SU-DHL-6 (cell line): ENCODE data around the gene GGNBP2.

Source experiments
- H2AFZ ChIP-seq: fragments of 200-600 bp; sonication (generic); 2 replicates; pipeline ENCODE4 v1.6.1; 2014; ENCODE audit warnings: low read depth, mild to moderate bottlenecking, moderate library complexity, mixed read lengths, antibody characterized with exemption, low read length; ENCODE audit not compliant: severe bottlenecking
- H3F3A ChIP-seq: fragments of 200-600 bp; shearing (Covaris generic); 2 replicates; pipeline ENCODE4 v1.6.0; 2016; ENCODE audit warnings: antibody characterized with exemption, mild to moderate bottlenecking; ENCODE audit not compliant: insufficient read depth
- H3K27ac ChIP-seq: fragments of 200-600 bp; sonication (generic); 2 replicates; pipeline ENCODE4 v1.5.1; 2016; ENCODE audit warnings: low read depth, mild to moderate bottlenecking, low read length, moderate library complexity, mixed read lengths
- H3K27me3 ChIP-seq: fragments of 200-600 bp; sonication (generic), shearing (Covaris generic); 2 replicates; pipeline ENCODE4 v1.6.0; 2014; ENCODE audit warnings: mild to moderate bottlenecking, low read length
- H3K36me3 ChIP-seq: fragments of 200-600 bp; sonication (generic); 2 replicates; pipeline ENCODE4 v1.6.1; 2014; ENCODE audit warnings: mild to moderate bottlenecking, low read length, mixed read lengths
- H3K4me2 ChIP-seq: fragments of 300-600, 200-600 bp; shearing (Covaris generic), sonication (generic); 2 replicates; pipeline ENCODE4 v1.6.0; 2014; ENCODE audit warnings: low read length, low read depth, mild to moderate bottlenecking; ENCODE audit not compliant: poor library complexity, severe bottlenecking
- H3K4me3 ChIP-seq: fragments of 200-600 bp; sonication (generic); 2 replicates; pipeline ENCODE4 v1.5.1; 2014; ENCODE audit warnings: antibody characterized with exemption, low read length, mild to moderate bottlenecking, mixed read lengths; ENCODE audit not compliant: insufficient read depth, poor library complexity, severe bottlenecking
- H3K79me2 ChIP-seq: fragments of 200-600 bp; sonication (generic); 2 replicates; pipeline ENCODE4 v1.6.1; 2014; ENCODE audit warnings: mild to moderate bottlenecking, low read length, moderate library complexity; ENCODE audit not compliant: insufficient read depth
- H3K9ac ChIP-seq: fragments of 200-600 bp; sonication (generic); 2 replicates; pipeline ENCODE4 v1.7.0; 2014; ENCODE audit warnings: mild to moderate bottlenecking, low read length
- H3K9me2 ChIP-seq: fragments of 200-600 bp; sonication (generic); replicated peaks from 2 replicates; pipeline ENCODE4 v1.6.1; 2014; ENCODE audit warnings: low read length; ENCODE audit not compliant: insufficient read depth
- H3K9me3 ChIP-seq: fragments of 200-600 bp; sonication (generic); 2 replicates; pipeline ENCODE4 v1.6.1; 2014; ENCODE audit warnings: low read length, mixed read lengths; ENCODE audit not compliant: insufficient read depth
- H4K20me1 ChIP-seq: fragments of 200-600 bp; sonication (generic); 2 replicates; pipeline ENCODE4 v1.6.1; 2014; ENCODE audit warnings: low read depth, mild to moderate bottlenecking, antibody characterized with exemption, low read length, moderate library complexity, mixed read lengths
- CTCF ChIP-seq: fragments of 200-600 bp; sonication (generic); IDR thresholded peaks from one replicate; pipeline ENCODE4 v1.5.1; 2017; ENCODE audit warnings: antibody characterized with exemption, mild to moderate bottlenecking, low read length, moderate library complexity; ENCODE audit not compliant: insufficient read depth, poor library complexity, severe bottlenecking
- EZH2phosphoT487 ChIP-seq: fragments of 200-600 bp; sonication (generic), shearing (Covaris generic); conservative IDR thresholded peaks from 2 replicates; pipeline ENCODE4 v1.6.1; 2018; ENCODE audit warnings: mild to moderate bottlenecking, antibody characterized with exemption, low read length, moderate library complexity, mixed read lengths

Gene GGNBP2

DNA sequence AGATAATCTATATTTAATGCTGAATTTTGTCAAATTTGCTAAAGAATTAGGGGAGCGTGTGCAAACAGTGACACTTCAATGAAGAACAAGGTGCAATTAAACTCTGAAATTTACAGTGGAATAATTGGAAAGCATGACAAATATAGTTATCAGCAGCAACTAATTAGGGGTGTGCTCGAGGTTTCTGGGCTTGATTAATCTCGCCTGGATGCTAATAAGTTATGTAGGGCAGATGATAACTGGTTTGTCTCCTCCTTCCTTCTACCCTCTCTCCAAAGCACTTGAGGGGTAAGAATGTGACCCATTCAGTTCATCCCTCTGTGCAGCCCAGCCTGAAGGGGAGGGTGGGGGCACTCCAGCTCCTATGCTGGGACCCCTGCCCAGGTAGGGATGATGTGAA is 78.6 kb downstream of the GGNBP2 start:
- H3K9me2 ChIP-seq: no peaks in the 10 kb centered on the region
- no peaks in the 10 kb centered on the region for H3K9me3 ChIP-seq
- H3K4me2 ChIP-seq: no peak overlapping the region
- H3K9ac ChIP-seq: no peak overlapping the region
- no peaks in the 10 kb centered on the region for H3K27me3 ChIP-seq
- H3K36me3 ChIP-seq: no peaks in the 10 kb centered on the region
- no peaks in the 10 kb centered on the region for H4K20me1 ChIP-seq
- TF ChIP-seq EZH2phosphoT487: no peak
- no peaks in the 10 kb centered on the region for H3K79me2 ChIP-seq
- H3K27ac ChIP-seq: no peak overlapping the region
- no peak overlapping the region for H2AFZ ChIP-seq
- H3K4me3 ChIP-seq: no peak overlapping the region
- H3F3A ChIP-seq: no peaks in the 10 kb centered on the region

- Histone ChIP-seq H3K9me3 (no peaks in the 10 kb centered on the region), H3K27ac (no peak overlapping the region), H3K4me3 (no peak overlapping the region), H2AFZ (no peak overlapping the region), H3K9me2 (no peaks in the 10 kb centered on the region), H3K4me2 (no peak overlapping the region), H4K20me1 (no peaks in the 10 kb centered on the region), H3K79me2 (no peaks in the 10 kb centered on the region), H3K36me3 (no peaks in the 10 kb centered on the region), H3K27me3 (no peaks in the 10 kb centered on the region), H3F3A (no peaks in the 10 kb centered on the region), H3K9ac (no peak overlapping the region)
- TF ChIP-seq CTCF: no peak
- no peak for TF ChIP-seq EZH2phosphoT487
These were observed 80.5 kb downstream of the GGNBP2 start for GRCh38 chr17:36625188-36625587.

DNA sequence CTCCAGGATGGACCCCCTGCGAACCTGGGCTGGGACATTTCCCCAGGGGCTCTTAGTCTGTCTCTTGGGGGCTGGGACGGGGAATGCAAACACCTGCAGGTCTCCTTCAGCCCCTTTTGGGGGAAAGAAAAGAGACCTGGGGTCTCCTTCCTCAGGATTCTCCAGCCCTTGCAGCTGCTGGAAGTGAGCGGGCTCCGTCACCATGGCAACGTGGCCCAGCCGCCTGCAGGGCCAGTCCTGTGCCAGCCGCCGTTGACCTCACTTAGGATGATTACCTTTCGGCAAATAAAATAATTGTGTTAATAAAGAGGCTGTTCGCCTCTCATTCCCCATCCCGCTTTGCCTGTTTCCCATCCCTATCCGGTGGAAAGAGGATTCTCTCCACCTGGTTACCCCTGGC is 82.4 kb downstream of the GGNBP2 start:
- TF ChIP-seq EZH2phosphoT487: no peak
- TF ChIP-seq CTCF: no peak
- Histone ChIP-seq H3K36me3 (no peaks in the 10 kb centered on the region), H3K9me2 (no peaks in the 10 kb centered on the region), H3K4me3 (no peak overlapping the region), H3K9ac (no peak overlapping the region), H2AFZ (no peak overlapping the region), H3K4me2 (no peak overlapping the region), H3F3A (no peaks in the 10 kb centered on the region), H3K27me3 (no peaks in the 10 kb centered on the region), H4K20me1 (no peaks in the 10 kb centered on the region), H3K9me3 (no peaks in the 10 kb centered on the region), H3K27ac (no peak overlapping the region), H3K79me2 (no peaks in the 10 kb centered on the region)

- Histone ChIP-seq H3K4me3 (no peak overlapping the region), H3K9me2 (no peaks in the 10 kb centered on the region), H2AFZ (no peak overlapping the region), H3K36me3 (no peaks in the 10 kb centered on the region), H3F3A (no peaks in the 10 kb centered on the region), H3K9me3 (no peaks in the 10 kb centered on the region), H3K27me3 (no peaks in the 10 kb centered on the region), H3K27ac (no peak overlapping the region), H3K9ac (no peak overlapping the region), H3K79me2 (no peaks in the 10 kb centered on the region), H3K4me2 (no peak overlapping the region), H4K20me1 (no peaks in the 10 kb centered on the region)
- TF ChIP-seq EZH2phosphoT487 (no peak), CTCF (no peak)
These were observed 83.9 kb downstream of the GGNBP2 start for GRCh38 chr17:36628576-36628975.
